Naive thymus-derived CD4-positive, alpha-beta T cell (primary cell): Measurements from ENCODE around the gene DYNC1I2. TPM values are rescaled to one million over a fixed set of nuclear protein-coding genes. Genes with fewer than 3 reads are reported as not detected.

Experiments
- ATAC-seq: fragments of 150-1000 bp; cut with Tn5 transposase; 2 replicates; pipeline ENCODE4 v1.10.0; 2021; ENCODE audit warnings: mild to moderate bottlenecking, moderate library complexity
- CTCF ChIA-PET: fragments of 350-600 bp; sonication (Branson Sonifier 250); formaldehyde crosslinking; loops from one replicate; lab custom pipeline; 2021; ENCODE audit warnings: antibody characterized with exemption; lab: Charles Lee
- POLR2A ChIA-PET: fragments of 350-600 bp; sonication (Branson Sonifier 250); formaldehyde crosslinking; loops from one replicate; lab custom pipeline; 2021; ENCODE audit warnings: antibody characterized with exemption, inconsistent platforms; lab: Charles Lee
- DNase-seq, 9 donors: peaks; one replicate each; pipeline versions ENCODE4 v3.0.0 to v3.0.0-alpha.2; 2020 to 2022; ENCODE audit warnings: mixed read lengths in 1 of 9
- H3K27ac ChIP-seq: one replicate; pipeline ENCODE4 v1.7.0; 2013; ENCODE audit warnings: mild to moderate bottlenecking, low read depth, low read length, moderate library complexity
- H3K27me3 ChIP-seq, 2 donors: one replicate each; pipeline ENCODE4 v1.7.0; 2013; ENCODE audit warnings: low read length in 2 of 2, mild to moderate bottlenecking in 2 of 2, moderate library complexity in 2 of 2; ENCODE audit not compliant: control insufficient read depth in 2 of 2, insufficient read depth in 2 of 2
- H3K36me3 ChIP-seq, 3 experiments: 1 replicate in 2 of 3; 2 replicates in 1 of 3; pipeline ENCODE4 v1.7.0; 2013; ENCODE audit warnings: low read length in 3 of 3, mild to moderate bottlenecking in 3 of 3, moderate library complexity in 1 of 3; ENCODE audit not compliant: insufficient read depth in 3 of 3, control insufficient read depth in 2 of 3
- H3K4me1 ChIP-seq, 2 donors: one replicate each; pipeline ENCODE4 v1.7.0; 2013; ENCODE audit warnings: low read length in 2 of 2, mild to moderate bottlenecking in 2 of 2, moderate library complexity in 1 of 2; ENCODE audit not compliant: control insufficient read depth in 2 of 2, insufficient read depth in 2 of 2
- H3K4me3 ChIP-seq: 2 replicates; pipeline ENCODE4 v1.7.0; 2013; ENCODE audit warnings: mild to moderate bottlenecking, low read length
- H3K9me3 ChIP-seq, 3 experiments: 1 replicate in 2 of 3; 2 replicates in 1 of 3; pipeline ENCODE4 v1.7.0; 2013; ENCODE audit warnings: low read length in 3 of 3; ENCODE audit not compliant: control insufficient read depth in 2 of 3
- H3K27ac Mint-ChIP-seq, 9 donors: one replicate each; pipeline ENCODE4 v1.8.0; 2020 to 2022; ENCODE audit warnings: mixed read lengths in 9 of 9, mild to moderate bottlenecking in 8 of 9, moderate library complexity in 5 of 9, inconsistent platforms in 2 of 9
- H3K27me3 Mint-ChIP-seq, 5 donors: one replicate each; pipeline ENCODE4 v1.8.0; 2021 to 2022; ENCODE audit warnings: mixed read lengths in 5 of 5, mild to moderate bottlenecking in 1 of 5
- H3K36me3 Mint-ChIP-seq, 5 donors: one replicate each; pipeline ENCODE4 v1.8.0; 2020 to 2022; ENCODE audit warnings: mixed read lengths in 5 of 5, mild to moderate bottlenecking in 3 of 5, inconsistent platforms in 1 of 5
- H3K4me1 Mint-ChIP-seq, 7 donors: one replicate each; pipeline ENCODE4 v1.8.0; 2020 to 2022; ENCODE audit warnings: mixed read lengths in 7 of 7, mild to moderate bottlenecking in 3 of 7, inconsistent platforms in 1 of 7
- H3K4me3 Mint-ChIP-seq, 10 donors: one replicate each; pipeline ENCODE4 v1.8.0; 2020 to 2022; ENCODE audit warnings: mild to moderate bottlenecking in 10 of 10, mixed read lengths in 10 of 10, moderate library complexity in 6 of 10, inconsistent platforms in 2 of 10
- H3K9me3 Mint-ChIP-seq, 11 donors: one replicate each; pipeline ENCODE4 v1.8.0; 2020 to 2022; ENCODE audit warnings: mixed read lengths in 11 of 11, mild to moderate bottlenecking in 4 of 11, inconsistent platforms in 1 of 11, moderate library complexity in 1 of 11
- intact Hi-C, 2 donors: fragments of 100-400 bp; cut with micrococcal nuclease; formaldehyde crosslinking; loops; one replicate each; pipeline ENCODE4 v1.15.1; 2023
- polyA plus RNA-seq, 2 donors: library from polyadenylated mRNA; unstranded; fragments of 300-500 nt; fragmentation: Illumina TruSeq; gene quantifications; one replicate each; pipeline ENCODE4 v1.2.3, GENCODE V29; 2021
- total RNA-seq, 6 experiments: library from RNA in 5 of 6; stranded (reverse) in 5 of 6; gene quantifications; 1 replicate in 5 of 6; 2 replicates in 1 of 6; pipeline ENCODE4 v1.2.3 and lab custom pipeline; 2021 to 2026

Gene DYNC1I2
- 10 to 100 TPM; 21.5 to 57.0 (median 41.7) TPM for total RNA-seq
- 10 to 100 TPM; 21.1 to 23.2 TPM for polyA plus RNA-seq
- 42.8 reads per million, percentile 68 among the genes with 10 or more reads in this experiment for total RNA-seq (lab: John Stamatoyannopoulos, UW)

DNA sequence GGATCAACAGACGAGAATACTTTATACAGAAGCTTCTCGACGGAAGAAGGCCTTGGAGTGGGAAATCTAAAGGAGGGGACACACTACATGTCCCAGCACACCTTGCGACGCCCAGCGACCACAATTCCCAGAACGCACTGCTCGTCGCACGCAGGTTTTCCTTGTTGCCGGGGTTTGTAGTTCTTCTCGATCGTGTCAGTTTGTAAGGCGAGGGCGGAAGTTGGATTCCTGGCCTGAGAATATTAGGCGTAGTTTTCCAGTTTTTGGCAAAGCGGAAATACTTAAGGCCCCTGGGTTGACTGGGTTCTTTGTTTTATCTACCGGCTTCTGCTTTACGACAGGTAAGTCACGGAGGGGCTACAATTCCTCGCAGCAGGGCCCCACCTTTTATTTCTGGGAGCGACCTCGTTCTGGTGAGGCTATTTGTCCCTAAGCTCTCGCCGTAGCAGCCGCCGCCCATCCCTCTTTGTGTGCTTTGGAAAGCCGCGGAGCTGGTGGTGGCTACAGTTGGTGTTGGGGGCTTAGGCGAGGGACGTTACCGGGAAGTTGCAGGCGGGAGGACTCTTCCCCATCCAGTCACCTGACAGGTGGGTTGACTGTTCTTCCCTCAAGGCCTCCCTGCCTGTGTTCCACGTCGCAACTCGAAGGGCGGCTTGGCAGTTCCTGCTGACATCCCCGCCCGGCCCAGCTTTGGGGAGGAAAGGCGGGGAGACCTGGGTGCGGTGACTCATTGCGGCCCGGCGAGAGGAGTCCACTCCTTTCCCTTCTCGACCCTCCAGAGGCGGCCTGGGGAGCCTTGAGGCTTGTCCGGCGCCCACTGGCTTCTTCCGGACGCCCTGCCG, at the start of gene DYNC1I2:
Gene DYNC1I2, plus strand, starts transcription at position 183 of the 842 bp plus-strand sequence. CDS start 2,687 bp downstream, outside the sequence.
- Mint-ChIP-seq H3K4me1 (peaks cover 11 to 43% (median 24%) of the 10 kb centered on the region in 7 donors), H3K27ac (peak within 1 kb of the TSS; percentile 77 to 95 (median 85)), H3K36me3 (peaks cover 0 to 13% (median 6%) of the 10 kb centered on the region in 5 donors), H3K27me3 (peaks cover 0 to 21% (median 0%) of the 10 kb centered on the region in 5 donors), H3K9me3 (no peaks in the 10 kb centered on the region), H3K4me3 (peak within 1 kb of the TSS; percentile 89 to 98 (median 93))
- Histone ChIP-seq H3K27ac (peak within 1 kb of the TSS; percentile 67), H3K9me3 (no peaks in the 10 kb centered on the region), H3K36me3 (peaks cover 0 to 7% (median 0%) of the 10 kb centered on the region in 3 experiments), H3K27me3 (no peaks in the 10 kb centered on the region), H3K4me1 (peaks cover 7 to 10% of the 10 kb centered on the region in 2 donors), H3K4me3 (peak within 1 kb of the TSS; percentile 96)
- intact Hi-C loops, result loop anchor here (1.0 to 10.0 kb wide), 13 partner anchors 115 to 1863 kb away; partner anchors contain the start of genes DCAF17 (in 2 of the 2), GORASP2 (in 2 of the 2), HAT1 (in 2 of the 2) and PDK1 (in 2 of the 2)
- ChIA-PET POLR2A (interaction anchor here (0.9 kb wide), 1 partner anchor 235 kb away, joined by 3 read pairs; the partner anchor contains the start of gene HAT1), CTCF (interaction anchor here (1.0 kb wide), 2 partner anchors 21 to 426 kb away, joined by 3 read pairs; no protein-coding TSS in a partner anchor)
- DNase-seq, result peak; percentile 38 to 82 (median 79)
- ATAC-seq, result peak; percentile 90

GRCh38 chr2:171651667-171652415, 35.4 kb upstream of the DYNC1I2 start:
- DNase-seq (no peak), ATAC-seq (no peak)
- peaks cover 0 to 6% (median 0%) of the 10 kb centered on the region in 3 experiments for H3K9me3 ChIP-seq
- H3K4me3 Mint-ChIP-seq, result no peak overlapping the region
- H3K27me3 Mint-ChIP-seq, result peaks cover 40 to 65% (median 46%) of the 10 kb centered on the region in 5 donors
- intact Hi-C loops, result no loop called here
- ChIA-PET POLR2A (interaction anchor here (0.7 kb wide), 1 partner anchor 1259 kb away, joined by 3 read pairs; no protein-coding TSS in a partner anchor), CTCF (no interaction called here)
- H3K36me3 ChIP-seq, result no peaks in the 10 kb centered on the region
- H3K4me3 ChIP-seq, result no peak overlapping the region
- H3K4me1 Mint-ChIP-seq, result no peaks in the 10 kb centered on the region
- no peak overlapping the region for H3K27ac ChIP-seq
- no peaks in the 10 kb centered on the region for H3K27me3 ChIP-seq
- no peaks in the 10 kb centered on the region for H3K4me1 ChIP-seq
- no peak overlapping the region for H3K27ac Mint-ChIP-seq
- H3K36me3 Mint-ChIP-seq, result peaks cover 0 to 11% (median 4%) of the 10 kb centered on the region in 5 donors
- H3K9me3 Mint-ChIP-seq, result peaks cover 5 to 53% (median 17%) of the 10 kb centered on the region in 11 donors

DNA sequence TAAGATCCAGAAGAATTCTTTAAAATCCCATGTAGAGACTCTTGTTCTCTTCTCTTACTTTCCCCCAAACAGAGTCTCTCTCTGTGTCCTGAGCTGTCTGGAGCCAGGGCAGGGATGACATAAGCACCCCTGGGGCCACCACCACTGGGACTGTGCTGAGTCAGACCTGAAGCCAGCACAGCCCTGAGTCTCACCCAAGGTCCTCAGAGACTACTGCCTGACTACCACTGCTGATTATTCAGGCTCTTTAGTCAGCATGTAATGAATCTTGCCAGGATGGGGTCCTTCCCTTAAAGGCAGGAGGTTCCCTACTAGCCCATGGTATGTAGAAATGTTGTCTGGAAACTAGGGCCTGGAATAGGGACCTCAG, 34.9 kb upstream of the DYNC1I2 start:
- intact Hi-C loops, result no loop called here
- Mint-ChIP-seq H3K27me3 (peaks cover 40 to 70% (median 51%) of the 10 kb centered on the region in 5 donors), H3K27ac (no peak overlapping the region), H3K4me3 (no peak overlapping the region), H3K4me1 (no peaks in the 10 kb centered on the region), H3K36me3 (peaks cover 0 to 11% (median 4%) of the 10 kb centered on the region in 5 donors), H3K9me3 (peaks cover 5 to 53% (median 17%) of the 10 kb centered on the region in 11 donors)
- H3K9me3 ChIP-seq, result peaks cover 0 to 6% (median 0%) of the 10 kb centered on the region in 3 experiments
- POLR2A ChIA-PET, result interaction anchor here (0.7 kb wide), 1 partner anchor 1258 kb away, joined by 3 read pairs; no protein-coding TSS in a partner anchor
- no peaks in the 10 kb centered on the region for H3K27me3 ChIP-seq
- ATAC-seq (no peak), DNase-seq (no peak)
- no peaks in the 10 kb centered on the region for H3K4me1 ChIP-seq
- CTCF ChIA-PET, result no interaction called here
- H3K27ac ChIP-seq, result no peak overlapping the region
- no peak overlapping the region for H3K4me3 ChIP-seq
- no peaks in the 10 kb centered on the region for H3K36me3 ChIP-seq

- Histone ChIP-seq H3K9me3 (peaks cover 0 to 6% (median 0%) of the 10 kb centered on the region in 3 experiments), H3K36me3 (no peaks in the 10 kb centered on the region), H3K4me3 (no peak overlapping the region), H3K27ac (no peak overlapping the region), H3K4me1 (no peaks in the 10 kb centered on the region), H3K27me3 (no peaks in the 10 kb centered on the region)
- peaks cover 5 to 28% (median 15%) of the 10 kb centered on the region in 11 donors for H3K9me3 Mint-ChIP-seq
- intact Hi-C loops, result no loop called here
- no peaks in the 10 kb centered on the region for H3K4me1 Mint-ChIP-seq
- peaks cover 0 to 11% (median 0%) of the 10 kb centered on the region in 5 donors for H3K36me3 Mint-ChIP-seq
- no peak overlapping the region for H3K4me3 Mint-ChIP-seq
- no peak for ATAC-seq
- CTCF ChIA-PET, result no interaction called here
- no peak overlapping the region for H3K27ac Mint-ChIP-seq
- POLR2A ChIA-PET, result no interaction called here
- no peak for DNase-seq
- H3K27me3 Mint-ChIP-seq, result peaks cover 35 to 55% (median 54%) of the 10 kb centered on the region in 5 donors
Observed at GRCh38 chr2:171655586-171655985, 31.7 kb upstream of the DYNC1I2 start.

DNA sequence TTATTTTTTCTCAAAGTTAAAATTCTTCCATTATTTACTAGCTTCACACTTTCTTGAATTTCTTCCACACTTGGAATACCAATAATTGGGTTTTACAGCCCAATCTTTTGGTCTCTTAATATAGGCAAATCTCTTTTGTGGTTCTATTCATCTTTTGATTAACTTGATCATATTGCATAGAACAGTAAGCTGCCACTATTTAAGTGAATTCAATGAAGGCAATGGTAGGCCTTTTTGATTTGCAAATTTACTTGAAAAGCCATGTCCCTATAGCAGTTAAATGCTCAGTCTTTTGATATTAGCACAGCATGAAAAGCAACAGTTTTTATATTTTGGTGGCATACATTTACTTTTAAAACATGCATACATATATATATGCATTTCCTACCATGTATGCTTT, 20.2 kb upstream of the DYNC1I2 start:
- no peak overlapping the region for H3K27ac ChIP-seq
- intact Hi-C loops, result no loop called here
- no peaks in the 10 kb centered on the region for H3K9me3 Mint-ChIP-seq
- H3K4me3 ChIP-seq, result no peak overlapping the region
- H3K36me3 ChIP-seq, result no peaks in the 10 kb centered on the region
- H3K4me3 Mint-ChIP-seq, result no peak overlapping the region
- H3K27me3 Mint-ChIP-seq, result peaks cover 17 to 67% (median 20%) of the 10 kb centered on the region in 5 donors
- ATAC-seq (no peak), DNase-seq (no peak)
- H3K4me1 ChIP-seq, result no peaks in the 10 kb centered on the region
- H3K36me3 Mint-ChIP-seq, result no peaks in the 10 kb centered on the region
- H3K4me1 Mint-ChIP-seq, result no peaks in the 10 kb centered on the region
- ChIA-PET CTCF (no interaction called here), POLR2A (no interaction called here)
- H3K27ac Mint-ChIP-seq, result no peak overlapping the region
- H3K9me3 ChIP-seq, result no peaks in the 10 kb centered on the region
- H3K27me3 ChIP-seq, result no peaks in the 10 kb centered on the region

- no peaks in the 10 kb centered on the region for H3K36me3 Mint-ChIP-seq
- DNase-seq, result no peak
Observed at GRCh38 chr2:171668183-171668582, 19.1 kb upstream of the DYNC1I2 start.

More at GRCh38 chr2:171668183-171668582, 19.1 kb upstream of the DYNC1I2 start:
- no peaks in the 10 kb centered on the region for H3K4me1 Mint-ChIP-seq
- H3K9me3 Mint-ChIP-seq, result no peaks in the 10 kb centered on the region
- Histone ChIP-seq H3K36me3 (no peaks in the 10 kb centered on the region), H3K9me3 (no peaks in the 10 kb centered on the region), H3K4me3 (no peak overlapping the region), H3K27me3 (no peaks in the 10 kb centered on the region), H3K4me1 (no peaks in the 10 kb centered on the region), H3K27ac (no peak overlapping the region)
- no peak overlapping the region for H3K4me3 Mint-ChIP-seq
- intact Hi-C loops, result no loop called here
- H3K27ac Mint-ChIP-seq, result no peak overlapping the region
- no peak for ATAC-seq
- ChIA-PET POLR2A (no interaction called here), CTCF (no interaction called here)
- peaks cover 13 to 64% (median 24%) of the 10 kb centered on the region in 5 donors for H3K27me3 Mint-ChIP-seq
